Keratinocyte (primary cell): ENCODE data around the gene CCRL2. TPM values are rescaled to one million over a fixed set of nuclear protein-coding genes. Genes with fewer than 3 reads are reported as not detected.
A peak's percentile ranks its signal among the peaks of the same experiment; 100 is the strongest.
"Not testable (repeated sequence)": the region's sequence is repeated elsewhere in the genome, so short reads cannot be mapped to it uniquely, and the experiment has no call there.

Source experiments
- DNase-seq: peaks from one replicate; pipeline ENCODE4 v3.0.0-alpha.2; 2011; ENCODE audit warnings: low read depth, missing footprints, low spot score
- FAIRE-seq: peaks from 2 replicates; lab custom pipeline; 2011; peaks lifted over from hg19 to GRCh38; lab: Jason Lieb, UNC
- H2AFZ ChIP-seq: 2 replicates; pipeline ENCODE4 v1.6.0; 2012; ENCODE audit warnings: low read length, control low read depth, inconsistent platforms; ENCODE audit not compliant: control insufficient read depth
- H3K27ac ChIP-seq: 2 replicates; pipeline ENCODE4 v1.5.1; 2011; ENCODE audit warnings: low read length; ENCODE audit not compliant: control insufficient read depth, insufficient read depth
- H3K27me3 ChIP-seq: 3 replicates; pipeline ENCODE4 v1.6.0; 2011; ENCODE audit warnings: low read length; ENCODE audit not compliant: control insufficient read depth, insufficient read depth; ENCODE audit errors: extremely low read depth
- H3K36me3 ChIP-seq, 2 experiments: 2 replicates in 1 of 2; 3 replicates in 1 of 2; pipeline ENCODE4 v1.5.1; 2011; ENCODE audit warnings: low read length in 2 of 2, mild to moderate bottlenecking in 1 of 2; ENCODE audit not compliant: control insufficient read depth in 2 of 2, insufficient read depth in 2 of 2; ENCODE audit errors: extremely low read depth in 1 of 2
- H3K4me1 ChIP-seq: 3 replicates; pipeline ENCODE4 v1.5.1; 2011; ENCODE audit warnings: low read length; ENCODE audit not compliant: control insufficient read depth, insufficient read depth; ENCODE audit errors: extremely low read depth
- H3K4me2 ChIP-seq: 3 replicates; pipeline ENCODE4 v1.6.0; 2011; ENCODE audit warnings: low read depth, low read length; ENCODE audit not compliant: control insufficient read depth, insufficient read depth; ENCODE audit errors: extremely low read depth
- H3K4me3 ChIP-seq, 3 experiments: fragments of 200-600 bp in 1 of 3; sonication (generic) in 1 of 3; 2 replicates in 2 of 3; 3 replicates in 1 of 3; pipeline ENCODE4 v1.5.1; 2011 to 2016; ENCODE audit warnings: low read length in 3 of 3, mild to moderate bottlenecking in 3 of 3, control low read depth in 2 of 3, inconsistent platforms in 1 of 3, low read depth in 1 of 3, mixed read lengths in 1 of 3, mixed run types in 1 of 3, moderate library complexity in 1 of 3; ENCODE audit not compliant: control insufficient read depth in 2 of 3, insufficient read depth in 2 of 3; ENCODE audit errors: extremely low read depth in 1 of 3
- H3K79me2 ChIP-seq: 2 replicates; pipeline ENCODE4 v1.6.0; 2012; ENCODE audit warnings: low read length; ENCODE audit not compliant: control insufficient read depth, insufficient read depth
- H3K9ac ChIP-seq: 3 replicates; pipeline ENCODE4 v1.6.0; 2011; ENCODE audit warnings: low read length; ENCODE audit not compliant: control insufficient read depth, insufficient read depth; ENCODE audit errors: extremely low read depth
- H3K9me1 ChIP-seq: 3 replicates; pipeline ENCODE4 v1.6.0; 2011; ENCODE audit warnings: low read length; ENCODE audit not compliant: control insufficient read depth, insufficient read depth; ENCODE audit errors: extremely low read depth
- H3K9me3 ChIP-seq: 2 replicates; pipeline ENCODE4 v1.5.1; 2012; ENCODE audit warnings: low read depth, low read length; ENCODE audit not compliant: control insufficient read depth
- H4K20me1 ChIP-seq: 3 replicates; pipeline ENCODE4 v1.6.0; 2011; ENCODE audit warnings: low read length; ENCODE audit not compliant: control insufficient read depth, insufficient read depth; ENCODE audit errors: extremely low read depth
- CTCF ChIP-seq, 3 experiments: IDR thresholded peaks in 1 of 3; conservative IDR thresholded peaks in 1 of 3; optimal IDR thresholded peaks in 1 of 3; 2 replicates in 2 of 3; 3 replicates in 1 of 3; pipeline versions ENCODE3 to v1.5.1; 2011; ENCODE audit warnings: low read length in 3 of 3, mild to moderate bottlenecking in 3 of 3, moderate library complexity in 2 of 3, control low read depth in 1 of 3, inconsistent platforms in 1 of 3; ENCODE audit not compliant: insufficient read depth in 2 of 3; ENCODE audit errors: extremely low read depth in 1 of 3
- EZH2 ChIP-seq: IDR thresholded peaks from one replicate; pipeline ENCODE4 v1.6.1; 2012; ENCODE audit warnings: inconsistent platforms, mild to moderate bottlenecking, low read length, moderate library complexity
- dilution Hi-C: fragments of 300-500 bp; cut with MboI; formaldehyde crosslinking; loops from one replicate; pipeline ENCODE4 v1.7.0; 2020; ENCODE audit warnings: low sequenced_read_pairs; ENCODE audit not compliant: extremely low pct_ligation_motif_present
- polyA plus RNA-seq, 5 experiments: library from polyadenylated mRNA; depleted of rRNA in 3 of 5; stranded (reverse) in 3 of 5; stranded (forward) in 1 of 5; unstranded in 1 of 5; fragments of >200 nt; gene quantifications; 1 replicate in 1 of 5; 2 replicates in 3 of 5; 3 replicates in 1 of 5; pipeline versions ENCODE4 v1.2.1 to v1.2.3, GENCODE V29; 2011 to 2012; ENCODE audit warnings: missing spikeins in 2 of 5, low read depth in 1 of 5, low replicate concordance in 1 of 5

CCRL2 gene
- polyA plus RNA-seq, 1 donor (not counting 4 experiments of a cell fraction or from before 2014, with no cell fraction given): not detected

- dilution Hi-C loops: no loop called here
- no peaks in the 10 kb centered on the region for H3K79me2 ChIP-seq
Measured at GRCh38 chr3:46429250-46429649, 22.2 kb downstream of the CCRL2 start.

GRCh38 chr3:46429671-46430070 lies 22.6 kb downstream of the CCRL2 start:
- peak overlapping the region; percentile 60 for H3K9ac ChIP-seq
- peak; percentile 97 for FAIRE-seq
- no peaks in the 10 kb centered on the region for H3K27me3 ChIP-seq
- peak overlapping the region; percentile 92 for H3K27ac ChIP-seq
- no peaks in the 10 kb centered on the region for H3K9me3 ChIP-seq
- DNase-seq: peak; percentile 95
- H3K9me1 ChIP-seq: no peaks in the 10 kb centered on the region
- no peak overlapping the region for H3K4me3 ChIP-seq
- H3K4me2 ChIP-seq: peak overlapping the region; percentile 52
- H2AFZ ChIP-seq: peak overlapping the region; percentile 44
- dilution Hi-C loops: no loop called here
- H3K4me1 ChIP-seq: peaks cover 32% of the 10 kb centered on the region
- H3K79me2 ChIP-seq: no peaks in the 10 kb centered on the region
- H3K36me3 ChIP-seq: no peaks in the 10 kb centered on the region
- no peaks in the 10 kb centered on the region for H4K20me1 ChIP-seq
- TF ChIP-seq CTCF (optimal IDR thresholded peaks at IDR 0.05 in 1 of 3, IDR thresholded peaks at IDR 0.05 in 1 of 3, conservative IDR thresholded peaks at IDR 0.05 in 1 of 3; ENCODE audit: extremely low read depth in 1 of 3, insufficient read depth in 2 of 3, low read length in 3 of 3) (no peak), EZH2 (no peak)

More at GRCh38 chr3:46429250-46429649, 22.2 kb downstream of the CCRL2 start:
- H3K4me1 ChIP-seq: peaks cover 32% of the 10 kb centered on the region
- no peak overlapping the region for H3K4me3 ChIP-seq
- no peaks in the 10 kb centered on the region for H4K20me1 ChIP-seq
- DNase-seq: no peak
- H3K9me3 ChIP-seq: no peaks in the 10 kb centered on the region
- TF ChIP-seq EZH2 (no peak), CTCF (optimal IDR thresholded peaks at IDR 0.05 in 1 of 3, IDR thresholded peaks at IDR 0.05 in 1 of 3, conservative IDR thresholded peaks at IDR 0.05 in 1 of 3; ENCODE audit: extremely low read depth in 1 of 3, insufficient read depth in 2 of 3, low read length in 3 of 3) (no peak)
- peak overlapping the region; percentile 44 for H2AFZ ChIP-seq
- peak overlapping the region; percentile 60 for H3K9ac ChIP-seq
- FAIRE-seq: no peak
- no peaks in the 10 kb centered on the region for H3K27me3 ChIP-seq
- H3K27ac ChIP-seq: peak overlapping the region; percentile 92
- peak overlapping the region; percentile 52 for H3K4me2 ChIP-seq
- H3K36me3 ChIP-seq: no peaks in the 10 kb centered on the region
- no peaks in the 10 kb centered on the region for H3K9me1 ChIP-seq

GRCh38 chr3:46430879-46431278 lies 23.8 kb downstream of the CCRL2 start:
- H4K20me1 ChIP-seq, H3K36me3 ChIP-seq, H3K9me3 ChIP-seq, H3K4me2 ChIP-seq, H3K27ac ChIP-seq, FAIRE-seq, dilution Hi-C loops, DNase-seq, H3K79me2 ChIP-seq, H3K9ac ChIP-seq, H2AFZ ChIP-seq, H3K4me3 ChIP-seq, H3K27me3 ChIP-seq, H3K9me1 ChIP-seq: not testable (repeated sequence)
- H3K4me1 ChIP-seq: peaks cover 30% of the 10 kb centered on the region

DNA sequence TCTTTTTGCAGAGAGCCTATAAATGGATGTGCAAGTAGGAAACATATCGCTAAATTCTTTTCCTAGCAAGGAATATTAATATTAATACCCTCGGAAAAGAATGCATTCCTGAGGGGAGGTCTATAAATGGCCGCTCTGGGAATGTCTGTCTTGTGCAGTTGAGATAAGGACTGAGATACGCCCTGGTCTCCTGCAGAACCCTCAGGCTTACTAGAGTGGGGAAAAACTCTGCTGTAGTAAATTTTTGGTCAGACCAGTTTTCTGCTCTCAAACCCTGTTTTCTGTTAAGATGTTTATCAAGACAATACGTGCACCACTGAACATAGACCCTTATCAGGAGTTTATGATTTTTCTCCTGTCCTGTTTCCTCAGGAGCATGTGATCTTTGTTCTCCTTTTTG lies 24.8 kb downstream of the CCRL2 start:
- dilution Hi-C loops: not testable (repeated sequence)

More for the DNA sequence above, 24.8 kb downstream of the CCRL2 start:
- not testable (repeated sequence) for FAIRE-seq, H4K20me1 ChIP-seq, H3K9me1 ChIP-seq, H3K9me3 ChIP-seq, H3K9ac ChIP-seq, H3K27me3 ChIP-seq, DNase-seq, H3K79me2 ChIP-seq, H3K4me3 ChIP-seq, H2AFZ ChIP-seq, H3K36me3 ChIP-seq, H3K27ac ChIP-seq, H3K4me2 ChIP-seq
- H3K4me1 ChIP-seq: peaks cover 23% of the 10 kb centered on the region
